CD4-positive, alpha-beta T cell treated with Interleukin-15 for 1 hour (primary cell): ENCODE measurements around the gene TBC1D3.
"Not testable (repeated sequence)": the region's sequence is repeated elsewhere in the genome, so short reads cannot be mapped to it uniquely, and the experiment has no call there.

ENCODE experiments used
- DNase-seq: peaks from one replicate; pipeline ENCODE4 v3.0.0-alpha.2; 2020

TBC1D3 gene

GRCh38 chr17:38192455-38192854, at the start of gene TBC1D3:
Gene TBC1D3 (minus strand): TSS chr17:38192555. CDS start chr17:38191029, 1,526 bp downstream.
- not testable (repeated sequence) for DNase-seq

- DNase-seq: not testable (repeated sequence)
Observed at GRCh38 chr17:38232790-38233189, 40.4 kb upstream of the TBC1D3 start.

- not testable (repeated sequence) for DNase-seq
Observed at GRCh38 chr17:38225844-38226495, 33.6 kb upstream of the TBC1D3 start.

GRCh38 chr17:38220867-38221266, 28.5 kb upstream of the TBC1D3 start:
- DNase-seq: not testable (repeated sequence)

GRCh38 chr17:38200271-38200670, 7.9 kb upstream of the TBC1D3 start:
- not testable (repeated sequence) for DNase-seq

- DNase-seq: not testable (repeated sequence)
Observed at GRCh38 chr17:38134860-38135259, 57.5 kb downstream of the TBC1D3 start.
